CD14-positive monocyte (primary cell): ENCODE results near the gene GPR15LG. TPM values are rescaled to one million over a fixed set of nuclear protein-coding genes. Genes with fewer than 3 reads are reported as not detected.

Experiments
- DNase-seq, 3 donors: peaks; one replicate each; pipeline ENCODE4 v3.0.0-alpha.2; 2011 to 2022
- H2AFZ ChIP-seq: 2 replicates; pipeline ENCODE4 v1.6.0; 2012; ENCODE audit warnings: mild to moderate bottlenecking, low read depth, low read length, inconsistent platforms; ENCODE audit not compliant: insufficient read depth, poor library complexity, severe bottlenecking
- H3K27ac ChIP-seq, 2 donors: 1 replicate in 1 of 2; 2 replicates in 1 of 2; pipeline ENCODE4 v1.5.1; 2012 to 2013; ENCODE audit warnings: low read length in 2 of 2, control low read depth in 1 of 2, inconsistent platforms in 1 of 2, low read depth in 1 of 2, mild to moderate bottlenecking in 1 of 2
- H3K27me3 ChIP-seq, 2 donors: one replicate each; pipeline versions ENCODE4 v1.6.0 to v1.6.1; 2011 to 2013; ENCODE audit warnings: low read length in 2 of 2; ENCODE audit not compliant: control insufficient read depth in 2 of 2, insufficient read depth in 2 of 2
- H3K36me3 ChIP-seq, 2 donors: replicated peaks in 1 of 2; 1 replicate in 1 of 2; 2 replicates in 1 of 2; pipeline versions ENCODE4 v1.5.1 to v1.6.1; 2012 to 2013; ENCODE audit warnings: low read length in 2 of 2, control low read depth in 1 of 2, inconsistent platforms in 1 of 2, mild to moderate bottlenecking in 1 of 2; ENCODE audit not compliant: insufficient read depth in 2 of 2, control insufficient read depth in 1 of 2
- H3K4me1 ChIP-seq, 2 donors: 1 replicate in 1 of 2; 2 replicates in 1 of 2; pipeline versions ENCODE4 v1.5.1 to v1.6.1; 2012 to 2013; ENCODE audit warnings: low read length in 2 of 2, control low read depth in 1 of 2, inconsistent platforms in 1 of 2, mild to moderate bottlenecking in 1 of 2, moderate library complexity in 1 of 2; ENCODE audit not compliant: insufficient read depth in 2 of 2, control insufficient read depth in 1 of 2
- H3K4me2 ChIP-seq: replicated peaks from 2 replicates; pipeline ENCODE3; 2012; ENCODE audit warnings: low read length, moderate library complexity, mild to moderate bottlenecking; ENCODE audit not compliant: poor library complexity, severe bottlenecking; ENCODE audit errors: extremely low read depth
- H3K4me3 ChIP-seq, 3 experiments: fragments of 200-600 bp in 1 of 3; sonication (generic) in 1 of 3; replicated peaks in 1 of 3; 1 replicate in 2 of 3; 2 replicates in 1 of 3; pipeline ENCODE4 v1.5.1; 2011 to 2013; ENCODE audit warnings: low read length in 3 of 3, mild to moderate bottlenecking in 3 of 3, control low read depth in 2 of 3, low read depth in 2 of 3, inconsistent platforms in 1 of 3, moderate library complexity in 1 of 3
- H3K79me2 ChIP-seq: 2 replicates; pipeline ENCODE4 v1.6.0; 2012; ENCODE audit warnings: mild to moderate bottlenecking, control low read depth, inconsistent platforms, low read length, moderate library complexity; ENCODE audit not compliant: insufficient read depth
- H3K9ac ChIP-seq: 2 replicates; pipeline ENCODE4 v1.6.0; 2017; ENCODE audit warnings: low read length, mild to moderate bottlenecking; ENCODE audit not compliant: insufficient read depth, poor library complexity, severe bottlenecking
- H3K9me3 ChIP-seq, 2 donors: replicated peaks in 1 of 2; 1 replicate in 1 of 2; 2 replicates in 1 of 2; pipeline versions ENCODE4 v1.5.1 to v1.6.1; 2012 to 2013; ENCODE audit warnings: low read length in 2 of 2, control low read depth in 1 of 2; ENCODE audit not compliant: control insufficient read depth in 1 of 2, insufficient read depth in 1 of 2
- H4K20me1 ChIP-seq: 2 replicates; pipeline ENCODE4 v1.6.0; 2012; ENCODE audit warnings: mild to moderate bottlenecking, low read length, control low read depth, moderate library complexity; ENCODE audit not compliant: insufficient read depth
- H3K27ac Mint-ChIP-seq, 7 donors: one replicate each; pipeline ENCODE4 v1.8.0; 2020; ENCODE audit warnings: mild to moderate bottlenecking in 7 of 7, mixed read lengths in 7 of 7, moderate library complexity in 6 of 7, inconsistent platforms in 2 of 7
- H3K27me3 Mint-ChIP-seq, 3 donors: one replicate each; pipeline ENCODE4 v1.8.0; 2021 to 2022; ENCODE audit warnings: low read depth in 3 of 3, mild to moderate bottlenecking in 3 of 3, mixed read lengths in 3 of 3, moderate library complexity in 3 of 3, inconsistent platforms in 1 of 3
- H3K36me3 Mint-ChIP-seq, 2 donors: one replicate each; pipeline ENCODE4 v1.8.0; 2020; ENCODE audit warnings: mixed read lengths in 2 of 2, inconsistent platforms in 1 of 2, mild to moderate bottlenecking in 1 of 2
- H3K4me1 Mint-ChIP-seq: one replicate; pipeline ENCODE4 v1.8.0; 2020; ENCODE audit warnings: mild to moderate bottlenecking, mixed read lengths
- H3K4me3 Mint-ChIP-seq, 2 donors: one replicate each; pipeline ENCODE4 v1.8.0; 2020; ENCODE audit warnings: mild to moderate bottlenecking in 2 of 2, mixed read lengths in 2 of 2, moderate library complexity in 1 of 2
- H3K9me3 Mint-ChIP-seq, 7 donors: one replicate each; pipeline ENCODE4 v1.8.0; 2020 to 2022; ENCODE audit warnings: mixed read lengths in 7 of 7, mild to moderate bottlenecking in 6 of 7, moderate library complexity in 6 of 7, inconsistent platforms in 2 of 7
- WGBS: methylation state at CpG from one replicate; pipeline ENCODE4 v1.1.5; 2013; ENCODE audit warnings: missing lambda C conversion rate; ENCODE audit not compliant: insufficient coverage; 5-methylcytosine and 5-hydroxymethylcytosine counted together
- intact Hi-C, 2 donors: fragments of 100-400 bp; cut with micrococcal nuclease; formaldehyde crosslinking; loops; one replicate each; pipeline versions ENCODE4 v1.15.0 to v1.15.1; 2023
- polyA plus RNA-seq, 3 donors: library from polyadenylated mRNA; depleted of rRNA in 1 of 3; unstranded in 2 of 3; stranded (reverse) in 1 of 3; fragments of 300-500 nt in 2 of 3; fragments of >200 nt in 1 of 3; fragmentation: Illumina TruSeq in 2 of 3; gene quantifications; 1 replicate in 2 of 3; 2 replicates in 1 of 3; pipeline ENCODE4 v1.2.3, GENCODE V29; 2012 to 2021
- TF ChIP-seq, protein P1 (sequence below): fragments of 200-600 bp; IDR thresholded peaks from one replicate; pipeline ENCODE4 v1.8.0; 2022; ENCODE audit warnings: antibody characterized with exemption, mild to moderate bottlenecking

GPR15LG gene
- polyA plus RNA-seq, 3 donors = not detected

DNA sequence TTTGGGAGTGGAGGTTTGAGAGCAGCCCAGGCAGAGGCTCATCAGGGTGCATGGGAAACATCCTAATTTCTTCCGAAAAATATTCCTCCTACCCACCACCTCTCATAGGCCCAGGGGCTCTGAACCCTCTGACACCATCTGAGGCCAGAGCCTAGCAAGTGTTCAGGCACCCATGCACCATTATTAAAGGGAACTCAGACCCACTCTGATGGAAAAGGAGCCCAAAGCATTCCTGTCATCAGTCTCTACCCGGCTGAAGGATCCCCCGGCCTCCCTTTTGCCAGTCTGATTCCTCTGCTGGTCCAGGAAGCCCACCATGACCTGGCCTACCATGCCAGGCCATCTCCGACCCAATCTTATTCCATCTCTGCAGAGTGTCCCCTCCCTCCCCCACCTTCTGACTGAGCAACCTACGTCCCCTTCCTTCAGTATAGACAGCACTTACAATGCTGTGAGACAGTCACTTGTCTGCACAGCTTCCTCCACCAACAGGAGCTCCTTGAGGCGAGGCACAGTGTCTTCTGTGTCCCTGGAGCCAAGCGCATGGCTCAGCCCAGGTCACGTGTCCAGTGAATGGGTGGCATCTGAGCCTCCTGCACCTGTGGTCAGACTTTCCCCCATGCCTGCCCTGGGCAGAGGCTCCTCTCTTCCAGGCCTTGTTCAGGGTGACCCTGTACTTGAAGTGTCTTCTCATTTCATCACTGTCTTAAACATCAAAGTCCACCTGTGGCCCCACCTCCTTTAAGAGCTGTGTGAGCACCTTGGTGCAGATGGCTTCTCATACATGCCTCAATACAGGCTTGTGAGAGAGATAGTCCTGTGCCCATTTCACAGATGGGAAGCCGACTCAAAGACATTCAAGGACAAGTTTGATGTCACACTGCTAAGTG, 889 bp upstream of the GPR15LG start:
- WGBS = 94% methylated on average over 8 of the region's 9 CpGs
- no peak overlapping the region for H3K4me3 Mint-ChIP-seq
- H3K9me3 Mint-ChIP-seq = peaks cover 0 to 8% (median 2%) of the 10 kb centered on the region in 7 donors
- Histone ChIP-seq H3K27me3 (no peaks in the 10 kb centered on the region), H3K27ac (no peak overlapping the region), H2AFZ (peak overlapping the region; percentile 41), H3K4me2 (no peak overlapping the region), H3K79me2 (no peaks in the 10 kb centered on the region), H3K9me3 (no peaks in the 10 kb centered on the region), H3K4me1 (no peaks in the 10 kb centered on the region), H4K20me1 (no peaks in the 10 kb centered on the region), H3K4me3 (no peak overlapping the region), H3K36me3 (no peaks in the 10 kb centered on the region), H3K9ac (no peak overlapping the region)
- H3K4me1 Mint-ChIP-seq = peaks cover 8% of the 10 kb centered on the region
- peaks cover 0 to 2% (median 0%) of the 10 kb centered on the region in 3 donors for H3K27me3 Mint-ChIP-seq
- TF ChIP-seq, protein P1, sequence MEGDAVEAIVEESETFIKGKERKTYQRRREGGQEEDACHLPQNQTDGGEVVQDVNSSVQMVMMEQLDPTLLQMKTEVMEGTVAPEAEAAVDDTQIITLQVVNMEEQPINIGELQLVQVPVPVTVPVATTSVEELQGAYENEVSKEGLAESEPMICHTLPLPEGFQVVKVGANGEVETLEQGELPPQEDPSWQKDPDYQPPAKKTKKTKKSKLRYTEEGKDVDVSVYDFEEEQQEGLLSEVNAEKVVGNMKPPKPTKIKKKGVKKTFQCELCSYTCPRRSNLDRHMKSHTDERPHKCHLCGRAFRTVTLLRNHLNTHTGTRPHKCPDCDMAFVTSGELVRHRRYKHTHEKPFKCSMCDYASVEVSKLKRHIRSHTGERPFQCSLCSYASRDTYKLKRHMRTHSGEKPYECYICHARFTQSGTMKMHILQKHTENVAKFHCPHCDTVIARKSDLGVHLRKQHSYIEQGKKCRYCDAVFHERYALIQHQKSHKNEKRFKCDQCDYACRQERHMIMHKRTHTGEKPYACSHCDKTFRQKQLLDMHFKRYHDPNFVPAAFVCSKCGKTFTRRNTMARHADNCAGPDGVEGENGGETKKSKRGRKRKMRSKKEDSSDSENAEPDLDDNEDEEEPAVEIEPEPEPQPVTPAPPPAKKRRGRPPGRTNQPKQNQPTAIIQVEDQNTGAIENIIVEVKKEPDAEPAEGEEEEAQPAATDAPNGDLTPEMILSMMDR = no peak
- intact Hi-C loops = no loop called here
- DNase-seq = no peak
- H3K27ac Mint-ChIP-seq = peak overlapping the region in 1 of 7 donors; percentile 42
- H3K36me3 Mint-ChIP-seq = no peaks in the 10 kb centered on the region

DNA sequence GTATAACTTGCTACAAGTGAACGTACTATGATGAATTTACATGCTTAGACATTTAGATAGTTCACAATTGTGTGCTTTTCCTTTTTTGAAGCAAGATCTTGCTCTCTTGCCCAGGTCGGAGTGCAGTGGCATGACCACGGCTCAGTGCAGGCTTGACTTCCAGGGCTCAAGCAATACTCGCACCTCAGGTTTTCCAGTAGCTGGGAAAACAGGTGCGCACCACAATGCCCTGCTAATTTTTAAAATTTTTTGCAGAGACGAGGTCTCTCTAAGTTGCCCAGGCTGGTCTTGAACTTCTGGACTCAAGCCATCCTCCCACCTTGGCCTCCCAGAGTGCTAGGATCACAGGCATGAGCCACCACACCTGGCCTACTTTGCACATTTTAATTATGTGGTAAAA, 1.8 kb downstream of the GPR15LG start:
- Mint-ChIP-seq H3K9me3 (peaks cover 0 to 4% (median 0%) of the 10 kb centered on the region in 7 donors), H3K27ac (no peak overlapping the region), H3K36me3 (no peaks in the 10 kb centered on the region), H3K4me3 (no peak overlapping the region), H3K4me1 (peaks cover 8% of the 10 kb centered on the region), H3K27me3 (peaks cover 0 to 2% (median 0%) of the 10 kb centered on the region in 3 donors)
- Histone ChIP-seq H3K27ac (no peak overlapping the region), H3K36me3 (no peaks in the 10 kb centered on the region), H3K9me3 (no peaks in the 10 kb centered on the region), H4K20me1 (no peaks in the 10 kb centered on the region), H3K4me1 (no peaks in the 10 kb centered on the region), H3K4me3 (no peak overlapping the region), H3K9ac (no peak overlapping the region), H3K4me2 (no peak overlapping the region), H3K79me2 (no peaks in the 10 kb centered on the region), H3K27me3 (no peaks in the 10 kb centered on the region), H2AFZ (no peak overlapping the region)
- 97% methylated on average over 4 of the region's 6 CpGs for WGBS
- no peak for DNase-seq
- TF ChIP-seq, protein P1 = no peak
- intact Hi-C loops = no loop called here
